WTC11 (cell line): ENCODE results near the gene TMEM238. TPM values are rescaled to one million over a fixed set of nuclear protein-coding genes. Genes with fewer than 3 reads are reported as not detected.

Source experiments
- ATAC-seq: fragments of 200-7000 bp; cut with Tn5 transposase; 2 replicates; pipeline ENCODE4 v1.10.0; 2021; ENCODE audit warnings: mild to moderate bottlenecking, moderate library complexity
- CTCF ChIA-PET: fragments of 300-600 bp; sonication (Branson Sonifier 250); formaldehyde crosslinking; loops from one replicate; lab custom pipeline; 2021; ENCODE audit warnings: antibody characterized with exemption; lab: Charles Lee
- POLR2A ChIA-PET: fragments of 350-600 bp; sonication (Branson Sonifier 250); formaldehyde crosslinking; loops from one replicate; lab custom pipeline; 2021; ENCODE audit warnings: antibody characterized with exemption; lab: Charles Lee
- DNase-seq: peaks from one replicate; pipeline ENCODE4 v3.0.0; 2021; ENCODE audit warnings: low spot score
- H3K27ac Mint-ChIP-seq: 2 replicates; pipeline ENCODE4 v1.8.0; 2021; ENCODE audit warnings: mixed read lengths
- H3K27me3 Mint-ChIP-seq: 2 replicates; pipeline ENCODE4 v1.8.0; 2021; ENCODE audit warnings: low read depth, mild to moderate bottlenecking, moderate library complexity, mixed read lengths
- H3K36me3 Mint-ChIP-seq: 2 replicates; pipeline ENCODE4 v1.8.0; 2021; ENCODE audit warnings: mixed read lengths
- H3K4me1 Mint-ChIP-seq: 2 replicates; pipeline ENCODE4 v1.8.0; 2022; ENCODE audit warnings: mixed read lengths
- H3K4me3 Mint-ChIP-seq: 2 replicates; pipeline ENCODE4 v1.8.0; 2021; ENCODE audit warnings: mild to moderate bottlenecking, moderate library complexity, mixed read lengths
- H3K9me3 Mint-ChIP-seq: 2 replicates; pipeline ENCODE4 v1.8.0; 2021; ENCODE audit warnings: mixed read lengths
- ETV6 ChIP-seq: sonication (generic); formaldehyde crosslinking; IDR thresholded peaks from 2 replicates; pipeline ENCODE4 v1.8.1; 2022; ENCODE audit warnings: mild to moderate bottlenecking, missing genetic modification reagents
- JAZF1 ChIP-seq: fragments of 250-450 bp; sonication (Bioruptor Pico); IDR thresholded peaks from 2 replicates; pipeline ENCODE4 v1.9.0; 2021; ENCODE audit warnings: moderate library complexity, mild to moderate bottlenecking, inconsistent platforms
- JUN ChIP-seq: sonication (generic); formaldehyde crosslinking; IDR thresholded peaks from 2 replicates; pipeline ENCODE4 v1.8.0; 2023; ENCODE audit warnings: mild to moderate bottlenecking, missing genetic modification reagents
- NR1H2 ChIP-seq: sonication (generic); formaldehyde crosslinking; IDR thresholded peaks from 2 replicates; pipeline ENCODE4 v1.9.0; 2021; ENCODE audit warnings: mild to moderate bottlenecking, moderate library complexity, missing genetic modification reagents
- NR3C1 ChIP-seq: sonication (generic); formaldehyde crosslinking; conservative IDR thresholded peaks from 2 replicates; pipeline ENCODE4 v1.8.1; 2023; ENCODE audit warnings: low read depth, mild to moderate bottlenecking, missing genetic modification reagents
- RELA ChIP-seq: sonication (generic); formaldehyde crosslinking; IDR thresholded peaks from 2 replicates; pipeline ENCODE4 v1.8.1; 2022; ENCODE audit warnings: missing genetic modification reagents, mild to moderate bottlenecking, borderline replicate concordance
- SMAD3 ChIP-seq: sonication (generic); formaldehyde crosslinking; IDR thresholded peaks from 2 replicates; pipeline ENCODE4 v1.8.0; 2022; ENCODE audit warnings: missing genetic modification reagents, mild to moderate bottlenecking, borderline replicate concordance
- SOX15 ChIP-seq: fragments of 250-450 bp; sonication (Bioruptor Pico); IDR thresholded peaks from 2 replicates; pipeline ENCODE4 v1.9.0; 2021; ENCODE audit warnings: mild to moderate bottlenecking
- TCF7 ChIP-seq: sonication (generic); formaldehyde crosslinking; IDR thresholded peaks from 2 replicates; pipeline ENCODE4 v1.8.0; 2022; ENCODE audit warnings: mild to moderate bottlenecking, low read depth, missing genetic modification reagents, moderate library complexity
- TEAD4 ChIP-seq: sonication (generic); formaldehyde crosslinking; IDR thresholded peaks from 2 replicates; pipeline ENCODE4 v1.8.0; 2022; ENCODE audit warnings: mild to moderate bottlenecking, missing genetic modification reagents
- TP53 ChIP-seq: sonication (generic); formaldehyde crosslinking; IDR thresholded peaks from 2 replicates; pipeline ENCODE4 v1.8.1; 2023; ENCODE audit warnings: mild to moderate bottlenecking, missing genetic modification reagents
- ZNF121 ChIP-seq: sonication (generic); formaldehyde crosslinking; IDR thresholded peaks from 2 replicates; pipeline ENCODE4 v1.8.0; 2023; ENCODE audit warnings: missing genetic modification reagents
- ZNF396 ChIP-seq: fragments of 250-450 bp; sonication (Bioruptor Pico); IDR thresholded peaks from 2 replicates; pipeline ENCODE4 v1.8.0; 2021; ENCODE audit warnings: mild to moderate bottlenecking, moderate library complexity, borderline replicate concordance
- total RNA-seq: library from RNA; stranded (reverse); gene quantifications from 3 replicates; pipeline ENCODE4 v1.2.3, GENCODE V29; 2021
- TF ChIP-seq, protein P1 (sequence below): fragments of 200-600 bp; IDR thresholded peaks from 2 replicates; pipeline ENCODE4 v1.8.0; 2022; ENCODE audit warnings: antibody characterized with exemption
- TF ChIP-seq, protein P2 (sequence below): sonication (generic); formaldehyde crosslinking; IDR thresholded peaks from 2 replicates; pipeline ENCODE4 v1.8.0; 2022; ENCODE audit warnings: mild to moderate bottlenecking, missing genetic modification reagents
- TF ChIP-seq, protein P3 (sequence below): sonication (generic); formaldehyde crosslinking; IDR thresholded peaks from 2 replicates; pipeline ENCODE4 v1.8.1; 2022; ENCODE audit warnings: mild to moderate bottlenecking, moderate library complexity, missing genetic modification reagents
- TF ChIP-seq, protein P4 (sequence below): sonication (generic); formaldehyde crosslinking; IDR thresholded peaks from 2 replicates; pipeline ENCODE4 v1.8.1; 2023; ENCODE audit warnings: mild to moderate bottlenecking, missing genetic modification reagents, moderate library complexity
- TF ChIP-seq, protein P5 (sequence below): fragments of 250-450 bp; sonication (Bioruptor Pico); conservative IDR thresholded peaks from 2 replicates; pipeline ENCODE4 v1.9.0; 2021; ENCODE audit warnings: mild to moderate bottlenecking
- TF ChIP-seq, protein P6 (sequence below): sonication (generic); formaldehyde crosslinking; IDR thresholded peaks from 2 replicates; pipeline ENCODE4 v1.8.0; 2023; ENCODE audit warnings: mild to moderate bottlenecking, missing genetic modification reagents

TMEM238 gene
- total RNA-seq, 1 experiment from 2014 or later = 8.3 TPM

DNA sequence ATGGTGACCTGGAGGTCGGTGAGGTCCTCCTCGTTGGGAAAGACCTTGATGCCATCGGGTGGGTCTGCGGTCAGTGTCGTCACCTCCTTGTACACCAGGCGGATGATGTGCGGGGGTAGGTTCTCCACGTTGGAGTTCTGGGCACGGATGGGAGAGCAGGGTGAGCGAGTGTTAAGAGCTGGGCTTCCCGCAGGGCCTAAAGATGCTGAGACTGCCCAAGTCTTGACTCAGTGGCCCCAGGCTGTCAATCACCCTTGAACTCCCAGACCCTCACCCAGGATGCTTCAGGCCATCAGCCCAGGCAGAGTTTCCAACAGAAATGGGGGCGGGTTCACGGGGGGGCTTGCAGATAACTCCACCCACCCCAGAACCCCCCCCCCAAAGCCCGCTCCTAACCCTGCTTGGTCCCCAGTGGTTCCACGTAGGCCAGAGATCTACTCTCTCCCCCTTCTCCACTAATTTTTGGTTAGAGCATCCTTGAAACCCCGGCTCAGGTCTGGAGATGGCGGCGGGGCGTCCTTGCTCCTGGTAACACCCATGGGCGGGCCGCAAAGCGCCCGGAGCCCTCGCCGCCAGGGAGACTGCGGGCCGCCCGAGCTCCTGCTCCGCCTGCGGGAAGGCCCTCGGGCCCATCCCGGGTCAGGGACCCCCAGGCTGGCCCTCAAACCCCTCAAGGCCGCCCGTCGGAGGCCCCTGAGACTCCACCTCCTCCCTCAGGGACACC, 22.9 kb upstream of the TMEM238 start:
- no peak for TF ChIP-seq SMAD3
- TF ChIP-seq, protein P1, sequence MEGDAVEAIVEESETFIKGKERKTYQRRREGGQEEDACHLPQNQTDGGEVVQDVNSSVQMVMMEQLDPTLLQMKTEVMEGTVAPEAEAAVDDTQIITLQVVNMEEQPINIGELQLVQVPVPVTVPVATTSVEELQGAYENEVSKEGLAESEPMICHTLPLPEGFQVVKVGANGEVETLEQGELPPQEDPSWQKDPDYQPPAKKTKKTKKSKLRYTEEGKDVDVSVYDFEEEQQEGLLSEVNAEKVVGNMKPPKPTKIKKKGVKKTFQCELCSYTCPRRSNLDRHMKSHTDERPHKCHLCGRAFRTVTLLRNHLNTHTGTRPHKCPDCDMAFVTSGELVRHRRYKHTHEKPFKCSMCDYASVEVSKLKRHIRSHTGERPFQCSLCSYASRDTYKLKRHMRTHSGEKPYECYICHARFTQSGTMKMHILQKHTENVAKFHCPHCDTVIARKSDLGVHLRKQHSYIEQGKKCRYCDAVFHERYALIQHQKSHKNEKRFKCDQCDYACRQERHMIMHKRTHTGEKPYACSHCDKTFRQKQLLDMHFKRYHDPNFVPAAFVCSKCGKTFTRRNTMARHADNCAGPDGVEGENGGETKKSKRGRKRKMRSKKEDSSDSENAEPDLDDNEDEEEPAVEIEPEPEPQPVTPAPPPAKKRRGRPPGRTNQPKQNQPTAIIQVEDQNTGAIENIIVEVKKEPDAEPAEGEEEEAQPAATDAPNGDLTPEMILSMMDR = no peak
- no peak for TF ChIP-seq TEAD4 (CRISPR knock-in tag)
- no peak for TF ChIP-seq RELA
- TF ChIP-seq, protein P2, sequence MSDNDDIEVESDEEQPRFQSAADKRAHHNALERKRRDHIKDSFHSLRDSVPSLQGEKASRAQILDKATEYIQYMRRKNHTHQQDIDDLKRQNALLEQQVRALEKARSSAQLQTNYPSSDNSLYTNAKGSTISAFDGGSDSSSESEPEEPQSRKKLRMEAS (CRISPR knock-in tag) = no peak
- TF ChIP-seq ETV6 = no peak
- no peak for TF ChIP-seq JUN (CRISPR knock-in tag)
- TF ChIP-seq NR1H2 (CRISPR knock-in tag) = no peak
- TF ChIP-seq ZNF121 (CRISPR knock-in tag) = no peak
- no peak for TF ChIP-seq NR3C1 (CRISPR knock-in tag)
- TF ChIP-seq, all 79 proteins: peak for 0
- Mint-ChIP-seq H3K4me1 (peaks cover 34% of the 10 kb centered on the region), H3K9me3 (peaks cover 22% of the 10 kb centered on the region), H3K27ac (peak overlapping the region; percentile 85), H3K36me3 (peaks cover 55% of the 10 kb centered on the region), H3K4me3 (peak overlapping the region; percentile 88), H3K27me3 (peaks cover 33% of the 10 kb centered on the region)
- CTCF ChIA-PET = interaction anchor here (0.5 to 2.5 kb wide), 4 partner anchors 11 to 246 kb away, joined by 3 to 11 read pairs (median 4); partner anchors contain the start of gene SHISA7
- no peak for ATAC-seq
- DNase-seq = no peak
- POLR2A ChIA-PET = interaction anchor here (0.6 to 2.3 kb wide), 9 partner anchors 16 to 250 kb away, joined by 3 to 8 read pairs (median 4); partner anchors contain the start of genes KMT5C and TMEM238

DNA sequence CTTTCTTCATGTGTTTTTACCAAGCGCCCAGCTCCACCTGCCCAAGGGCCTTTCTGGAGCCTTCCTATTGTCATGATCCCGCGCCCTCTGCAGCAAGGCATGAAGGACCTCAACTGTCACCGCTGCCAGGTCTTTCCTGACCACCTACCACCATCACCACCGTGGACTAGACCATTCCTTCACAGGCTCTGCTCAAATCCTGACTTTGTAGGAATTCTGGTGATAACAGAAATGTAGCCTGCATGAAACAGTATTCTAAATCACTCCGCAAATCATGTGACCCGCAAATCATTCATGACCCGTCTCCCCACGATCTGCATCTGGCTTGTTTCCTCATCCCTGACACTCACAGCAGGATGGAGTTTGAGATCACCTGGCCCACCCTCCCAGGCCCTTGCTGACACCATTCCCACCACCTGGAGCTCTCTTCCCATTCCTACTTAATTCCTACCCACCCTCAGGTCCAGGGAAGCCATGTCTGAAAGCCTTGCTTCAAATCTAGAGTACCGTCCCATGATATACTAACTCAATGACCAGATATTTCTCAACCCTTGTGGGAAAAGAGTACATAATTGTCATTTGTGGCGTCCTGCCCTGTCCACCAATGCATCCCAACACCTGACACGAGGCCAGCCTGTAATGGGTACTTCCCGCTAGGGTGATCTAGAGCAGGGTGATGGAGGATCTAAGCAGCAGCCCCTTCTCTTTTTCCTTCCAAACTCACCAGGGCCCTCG, 22.2 kb upstream of the TMEM238 start:
- Mint-ChIP-seq H3K4me1 (peaks cover 37% of the 10 kb centered on the region), H3K27ac (peak overlapping the region; percentile 85), H3K9me3 (peaks cover 22% of the 10 kb centered on the region), H3K4me3 (peak overlapping the region; percentile 88), H3K36me3 (peaks cover 58% of the 10 kb centered on the region), H3K27me3 (peaks cover 26% of the 10 kb centered on the region)
- CTCF ChIA-PET = no interaction called here
- POLR2A ChIA-PET = interaction anchor here (0.9 to 2.3 kb wide), 2 partner anchors 16 to 67 kb away, joined by 3 to 6 read pairs; partner anchors contain the start of gene KMT5C
- no peak for TF ChIP-seq JAZF1 (CRISPR knock-in tag)
- TF ChIP-seq, protein P3, sequence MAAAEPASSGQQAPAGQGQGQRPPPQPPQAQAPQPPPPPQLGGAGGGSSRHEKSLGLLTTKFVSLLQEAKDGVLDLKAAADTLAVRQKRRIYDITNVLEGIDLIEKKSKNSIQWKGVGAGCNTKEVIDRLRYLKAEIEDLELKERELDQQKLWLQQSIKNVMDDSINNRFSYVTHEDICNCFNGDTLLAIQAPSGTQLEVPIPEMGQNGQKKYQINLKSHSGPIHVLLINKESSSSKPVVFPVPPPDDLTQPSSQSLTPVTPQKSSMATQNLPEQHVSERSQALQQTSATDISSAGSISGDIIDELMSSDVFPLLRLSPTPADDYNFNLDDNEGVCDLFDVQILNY (CRISPR knock-in tag) = no peak
- TF ChIP-seq, protein P4, sequence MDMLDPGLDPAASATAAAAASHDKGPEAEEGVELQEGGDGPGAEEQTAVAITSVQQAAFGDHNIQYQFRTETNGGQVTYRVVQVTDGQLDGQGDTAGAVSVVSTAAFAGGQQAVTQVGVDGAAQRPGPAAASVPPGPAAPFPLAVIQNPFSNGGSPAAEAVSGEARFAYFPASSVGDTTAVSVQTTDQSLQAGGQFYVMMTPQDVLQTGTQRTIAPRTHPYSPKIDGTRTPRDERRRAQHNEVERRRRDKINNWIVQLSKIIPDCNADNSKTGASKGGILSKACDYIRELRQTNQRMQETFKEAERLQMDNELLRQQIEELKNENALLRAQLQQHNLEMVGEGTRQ = 0 out of 2 replicates have a peak, but pooled peaks have one; percentile 13
- ATAC-seq (no peak), DNase-seq (no peak)

DNA sequence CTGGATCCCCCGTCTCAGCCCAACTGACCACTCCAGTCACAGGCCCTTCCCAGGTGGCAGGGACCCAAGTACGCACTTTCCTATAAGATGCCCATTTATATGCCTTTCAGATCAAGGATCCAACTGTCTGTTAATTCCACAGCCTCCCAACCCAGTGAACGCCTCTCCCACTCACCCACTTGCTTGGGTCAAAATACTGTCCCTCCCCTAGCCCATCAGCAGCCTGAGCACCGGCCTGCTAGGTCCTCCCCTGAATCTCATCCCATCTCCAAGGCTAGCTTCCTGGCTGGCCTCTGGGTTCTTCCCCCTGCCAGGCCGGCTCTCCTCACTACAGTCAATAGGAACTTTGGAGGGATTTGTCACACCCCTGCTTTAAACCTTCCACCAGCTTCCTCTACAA, 21.5 kb upstream of the TMEM238 start:
- POLR2A ChIA-PET = interaction anchor here (0.9 to 2.3 kb wide), 2 partner anchors 15 to 66 kb away, joined by 3 to 6 read pairs; partner anchors contain the start of gene KMT5C
- no peak for TF ChIP-seq TCF7 (CRISPR knock-in tag)
- no peak for TF ChIP-seq TP53 (CRISPR knock-in tag)
- TF ChIP-seq, protein P5, sequence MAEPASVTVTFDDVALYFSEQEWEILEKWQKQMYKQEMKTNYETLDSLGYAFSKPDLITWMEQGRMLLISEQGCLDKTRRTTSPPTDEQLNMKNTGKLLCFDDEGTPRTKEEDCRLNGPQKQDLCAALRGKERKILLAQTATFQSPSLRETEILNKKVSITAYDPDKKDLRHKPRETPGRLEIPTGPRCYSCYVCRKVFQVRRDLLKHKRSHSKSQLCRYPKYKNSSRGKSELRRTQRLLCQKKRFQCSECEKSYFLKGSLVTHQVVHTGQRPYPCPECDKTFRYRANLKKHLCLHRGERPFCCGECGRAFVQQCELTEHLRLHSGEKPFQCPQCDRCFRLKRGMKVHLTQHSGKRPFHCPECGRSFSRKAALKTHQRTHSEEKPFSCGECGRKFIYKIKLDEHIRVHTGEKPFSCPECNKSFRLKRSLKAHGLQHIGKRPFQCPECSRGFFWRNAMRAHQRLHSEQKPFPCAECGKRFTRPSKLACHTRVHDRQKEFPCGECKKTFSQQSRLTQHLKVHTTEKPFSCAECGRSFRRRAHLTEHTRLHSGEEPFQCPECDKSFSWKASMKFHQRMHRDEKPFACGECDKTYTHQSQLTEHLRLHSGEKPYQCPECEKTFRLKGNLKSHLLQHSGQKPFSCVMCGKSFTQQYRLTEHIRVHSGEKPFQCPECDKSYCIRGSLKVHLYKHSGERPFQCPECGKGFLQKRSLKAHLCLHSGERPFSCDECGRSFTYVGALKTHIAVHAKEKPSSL (CRISPR knock-in tag) = no peak
- TF ChIP-seq, protein P6, sequence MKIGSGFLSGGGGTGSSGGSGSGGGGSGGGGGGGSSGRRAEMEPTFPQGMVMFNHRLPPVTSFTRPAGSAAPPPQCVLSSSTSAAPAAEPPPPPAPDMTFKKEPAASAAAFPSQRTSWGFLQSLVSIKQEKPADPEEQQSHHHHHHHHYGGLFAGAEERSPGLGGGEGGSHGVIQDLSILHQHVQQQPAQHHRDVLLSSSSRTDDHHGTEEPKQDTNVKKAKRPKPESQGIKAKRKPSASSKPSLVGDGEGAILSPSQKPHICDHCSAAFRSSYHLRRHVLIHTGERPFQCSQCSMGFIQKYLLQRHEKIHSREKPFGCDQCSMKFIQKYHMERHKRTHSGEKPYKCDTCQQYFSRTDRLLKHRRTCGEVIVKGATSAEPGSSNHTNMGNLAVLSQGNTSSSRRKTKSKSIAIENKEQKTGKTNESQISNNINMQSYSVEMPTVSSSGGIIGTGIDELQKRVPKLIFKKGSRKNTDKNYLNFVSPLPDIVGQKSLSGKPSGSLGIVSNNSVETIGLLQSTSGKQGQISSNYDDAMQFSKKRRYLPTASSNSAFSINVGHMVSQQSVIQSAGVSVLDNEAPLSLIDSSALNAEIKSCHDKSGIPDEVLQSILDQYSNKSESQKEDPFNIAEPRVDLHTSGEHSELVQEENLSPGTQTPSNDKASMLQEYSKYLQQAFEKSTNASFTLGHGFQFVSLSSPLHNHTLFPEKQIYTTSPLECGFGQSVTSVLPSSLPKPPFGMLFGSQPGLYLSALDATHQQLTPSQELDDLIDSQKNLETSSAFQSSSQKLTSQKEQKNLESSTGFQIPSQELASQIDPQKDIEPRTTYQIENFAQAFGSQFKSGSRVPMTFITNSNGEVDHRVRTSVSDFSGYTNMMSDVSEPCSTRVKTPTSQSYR = no peak
- no peak for TF ChIP-seq SMAD3
- TF ChIP-seq SOX15 (CRISPR knock-in tag) = no peak
- TF ChIP-seq ZNF396 = no peak

More for the DNA sequence above, 21.5 kb upstream of the TMEM238 start:
- H3K9me3 Mint-ChIP-seq = peaks cover 21% of the 10 kb centered on the region
- peaks cover 19% of the 10 kb centered on the region for H3K27me3 Mint-ChIP-seq
- CTCF ChIA-PET = no interaction called here
- peaks cover 60% of the 10 kb centered on the region for H3K36me3 Mint-ChIP-seq
- DNase-seq (no peak), ATAC-seq (no peak)
- peak overlapping the region; percentile 88 for H3K4me3 Mint-ChIP-seq
- H3K4me1 Mint-ChIP-seq = peaks cover 37% of the 10 kb centered on the region
- peak overlapping the region; percentile 46 for H3K27ac Mint-ChIP-seq
